NCI-H146 treated with DMSO at 0.1 percent for 48 hours (cell line): Measurements from ENCODE around the gene LYRM9.
"Not testable (repeated sequence)": the region's sequence is repeated elsewhere in the genome, so short reads cannot be mapped to it uniquely, and the experiment has no call there.

Experiments
- DNase-seq: peaks from one replicate; lab custom pipeline; 2025; ENCODE audit not compliant: unreplicated experiment; lab: John Stamatoyannopoulos, UW

LYRM9 gene

DNA sequence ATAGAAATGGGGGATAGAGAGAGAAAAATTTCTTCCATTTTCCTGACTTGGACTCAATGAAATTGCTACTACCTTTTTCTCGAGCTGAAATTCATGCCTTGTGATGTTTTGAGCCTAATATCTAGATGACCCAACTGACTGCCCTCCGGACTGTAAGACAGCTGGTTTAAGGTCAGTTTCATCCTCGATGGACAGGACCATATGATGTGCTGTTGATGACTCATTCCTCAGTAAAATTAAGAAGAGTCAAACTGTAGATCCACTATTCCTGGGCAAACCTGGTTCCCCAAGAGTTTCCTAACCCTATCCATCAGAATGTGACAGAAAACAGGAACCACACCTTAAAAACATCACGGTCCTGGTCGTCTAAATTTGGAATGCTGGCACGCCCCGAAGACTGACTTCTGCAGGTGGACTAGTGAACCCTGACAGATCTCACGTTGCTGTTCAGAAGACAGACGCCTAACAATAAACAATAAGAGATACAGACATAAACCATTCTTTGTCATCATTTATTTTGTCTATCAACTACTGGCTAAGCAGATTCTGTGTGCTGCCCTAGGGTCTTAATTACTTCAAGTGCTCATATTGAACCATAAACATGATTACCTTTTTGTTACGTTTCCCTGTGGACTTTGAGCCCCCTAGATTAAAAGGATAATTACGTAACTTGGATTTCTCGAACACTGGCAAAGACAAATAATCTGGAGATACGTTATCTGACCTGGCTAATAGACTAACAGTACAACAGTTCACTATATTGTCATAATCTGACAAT is 47.7 kb downstream of the LYRM9 start:
- DNase-seq: no peak

- DNase-seq: no peak
These were observed 52.5 kb downstream of the LYRM9 start for GRCh38 chr17:27840688-27841087.

- not testable (repeated sequence) for DNase-seq
These were observed 52.8 kb downstream of the LYRM9 start for GRCh38 chr17:27840406-27840678.

DNA sequence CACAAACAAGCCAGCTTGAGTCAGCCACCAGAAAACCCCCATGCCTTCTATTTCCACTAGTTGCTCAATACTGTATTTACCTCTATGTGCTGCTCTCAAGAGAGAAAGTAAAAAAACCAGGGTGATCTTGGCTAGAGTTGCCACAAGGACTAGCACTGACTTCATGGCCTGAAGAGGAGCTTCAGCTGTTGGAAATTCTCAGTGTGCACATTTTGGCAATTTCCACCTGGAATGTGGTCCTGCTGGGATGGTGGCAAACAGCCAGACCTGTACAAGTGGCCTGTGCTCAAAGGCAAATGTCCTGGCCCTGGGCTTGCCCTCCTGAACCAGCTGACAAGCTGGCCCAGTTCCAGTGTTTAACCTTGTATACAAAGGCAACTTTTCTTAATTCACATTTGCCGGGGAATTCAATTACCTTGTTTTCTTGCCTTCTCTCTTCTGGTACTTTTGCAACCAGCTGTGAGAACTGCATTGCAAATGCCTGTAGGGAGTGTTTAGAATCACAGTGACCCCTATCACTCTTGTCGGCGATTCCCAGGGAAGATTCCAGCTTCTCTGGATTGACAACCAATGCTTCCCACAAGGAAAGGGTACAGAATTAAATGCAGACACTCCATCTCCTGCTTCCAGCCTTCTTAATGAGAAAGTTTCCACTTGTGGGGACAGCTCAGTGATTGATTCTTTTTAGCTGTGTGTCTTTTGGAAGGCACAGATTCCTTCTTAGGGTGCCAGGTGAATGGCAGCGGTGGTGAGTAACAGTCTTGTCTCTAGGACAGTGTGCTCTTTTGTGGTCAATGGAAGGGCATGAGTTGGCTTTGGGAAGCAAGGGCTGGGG is 53.4 kb downstream of the LYRM9 start:
- not testable (repeated sequence) for DNase-seq

DNA sequence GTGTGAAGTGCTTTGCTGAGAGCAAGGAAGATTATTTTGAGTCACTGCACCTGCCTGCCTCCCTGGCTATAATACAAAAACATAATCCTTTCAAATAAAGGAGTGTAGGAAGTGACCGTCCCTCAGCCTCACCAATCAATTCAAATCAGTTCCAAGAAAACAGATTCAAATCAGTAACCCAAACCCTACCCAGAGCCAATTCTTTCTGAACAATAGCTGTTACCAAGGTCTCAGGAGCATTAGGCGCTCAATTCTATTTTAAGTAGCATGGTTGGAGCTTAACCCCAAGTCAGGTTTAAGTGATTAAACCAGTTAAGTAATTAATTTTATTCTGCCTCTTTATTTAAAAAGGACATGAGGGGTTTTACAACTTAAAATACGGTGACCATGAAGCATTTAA is 54.6 kb downstream of the LYRM9 start:
- not testable (repeated sequence) for DNase-seq

DNA sequence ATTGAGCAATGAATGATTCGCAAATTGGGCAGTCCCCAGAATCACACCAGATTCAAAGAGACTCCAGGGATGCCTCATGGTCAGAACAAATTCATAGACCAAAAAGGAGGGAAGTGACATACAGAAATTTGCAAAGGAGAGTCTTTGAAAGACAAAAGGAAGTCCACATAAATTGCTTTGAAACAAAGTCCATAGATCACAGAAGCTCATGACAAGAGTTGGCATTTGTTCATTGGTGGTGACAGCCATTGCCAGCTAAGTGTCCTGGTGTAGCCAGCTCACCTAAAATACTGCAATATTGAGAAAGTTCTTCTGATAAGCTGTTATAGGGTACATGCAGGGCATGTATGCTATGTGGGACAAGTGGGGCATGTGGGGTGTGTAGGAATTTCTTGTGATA is 55.4 kb downstream of the LYRM9 start:
- not testable (repeated sequence) for DNase-seq

- DNase-seq: no peak
These were observed 56.5 kb downstream of the LYRM9 start for GRCh38 chr17:27836651-27837050.

GRCh38 chr17:27834571-27834970 is 58.6 kb downstream of the LYRM9 start:
- no peak for DNase-seq

DNA sequence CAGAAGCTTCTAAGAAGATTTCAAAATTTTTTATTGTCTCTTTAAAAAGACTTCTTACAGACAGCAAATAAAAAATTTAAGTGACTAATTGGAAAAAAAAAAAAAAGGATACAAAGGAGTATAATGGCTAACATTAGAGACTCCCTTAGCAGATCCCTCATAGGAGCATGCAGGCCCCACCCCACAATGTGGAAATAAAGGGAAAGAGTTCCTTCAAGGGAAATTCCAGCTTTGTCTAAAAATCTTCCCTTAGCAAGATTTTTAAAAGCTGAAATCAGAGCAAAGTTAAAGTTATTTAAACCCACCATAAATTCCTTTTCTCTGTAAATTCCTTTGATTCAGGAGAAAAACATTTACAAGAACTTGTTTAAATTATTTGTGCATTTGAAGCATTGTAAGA is 60.3 kb downstream of the LYRM9 start:
- no peak for DNase-seq

DNA sequence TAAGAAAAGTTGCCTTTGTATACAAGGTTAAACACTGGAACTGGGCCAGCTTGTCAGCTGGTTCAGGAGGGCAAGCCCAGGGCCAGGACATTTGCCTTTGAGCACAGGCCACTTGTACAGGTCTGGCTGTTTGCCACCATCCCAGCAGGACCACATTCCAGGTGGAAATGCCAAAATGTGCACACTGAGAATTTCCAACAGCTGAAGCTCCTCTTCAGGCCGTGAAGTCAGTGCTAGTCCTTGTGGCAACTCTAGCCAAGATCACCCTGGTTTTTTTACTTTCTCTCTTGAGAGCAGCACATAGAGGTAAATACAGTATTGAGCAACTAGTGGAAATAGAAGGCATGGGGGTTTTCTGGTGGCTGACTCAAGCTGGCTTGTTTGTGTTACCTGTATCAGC is 63.3 kb downstream of the LYRM9 start:
- DNase-seq: not testable (repeated sequence)

DNA sequence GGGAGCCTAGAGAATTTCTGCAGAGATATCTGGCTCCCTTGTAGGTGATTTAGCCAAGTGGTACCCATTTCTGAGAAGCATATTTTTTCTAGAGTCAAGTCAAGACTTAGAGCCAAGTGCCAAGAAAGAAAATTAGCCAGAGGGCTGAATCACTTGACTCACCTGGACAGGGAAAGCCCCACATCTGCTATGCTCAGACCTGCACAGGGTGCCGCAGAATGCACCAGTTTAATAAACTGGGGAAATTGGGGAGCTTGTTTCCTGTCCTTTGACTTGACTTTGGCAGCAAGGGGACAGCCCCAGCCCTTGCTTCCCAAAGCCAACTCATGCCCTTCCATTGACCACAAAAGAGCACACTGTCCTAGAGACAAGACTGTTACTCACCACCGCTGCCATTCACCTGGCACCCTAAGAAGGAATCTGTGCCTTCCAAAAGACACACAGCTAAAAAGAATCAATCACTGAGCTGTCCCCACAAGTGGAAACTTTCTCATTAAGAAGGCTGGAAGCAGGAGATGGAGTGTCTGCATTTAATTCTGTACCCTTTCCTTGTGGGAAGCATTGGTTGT is 63.9 kb downstream of the LYRM9 start:
- DNase-seq: not testable (repeated sequence)
